Stomach smooth muscle (tissue), 2 donors: Measurements from ENCODE around the gene ZBTB7C.

Experiments used
- H3K27ac ChIP-seq: one replicate; pipeline ENCODE4 v1.7.0; 2013; ENCODE audit warnings: mild to moderate bottlenecking, low read length, inconsistent platforms
- H3K27me3 ChIP-seq, 2 donors: one replicate each; pipeline ENCODE4 v1.7.0; 2013; ENCODE audit warnings: low read length in 2 of 2; ENCODE audit not compliant: insufficient read depth in 2 of 2, control insufficient read depth in 1 of 2
- H3K36me3 ChIP-seq, 2 donors: one replicate each; pipeline ENCODE4 v1.7.0; 2013; ENCODE audit warnings: low read length in 2 of 2; ENCODE audit not compliant: control insufficient read depth in 2 of 2, insufficient read depth in 2 of 2
- H3K4me1 ChIP-seq: one replicate; pipeline ENCODE4 v1.7.0; 2013; ENCODE audit warnings: low read length; ENCODE audit not compliant: control insufficient read depth, insufficient read depth
- H3K4me3 ChIP-seq, 2 donors: one replicate each; pipeline ENCODE4 v1.7.0; 2013; ENCODE audit warnings: low read length in 2 of 2
- H3K9ac ChIP-seq, 2 donors: one replicate each; pipeline ENCODE4 v1.7.0; 2013; ENCODE audit warnings: low read length in 2 of 2, mild to moderate bottlenecking in 1 of 2
- H3K9me3 ChIP-seq, 2 donors: one replicate each; pipeline ENCODE4 v1.7.0; 2013; ENCODE audit warnings: low read length in 2 of 2; ENCODE audit not compliant: control insufficient read depth in 2 of 2
- donor health status: healthy.
- donor health status: Pancreatic carcinoma.

ZBTB7C gene

DNA sequence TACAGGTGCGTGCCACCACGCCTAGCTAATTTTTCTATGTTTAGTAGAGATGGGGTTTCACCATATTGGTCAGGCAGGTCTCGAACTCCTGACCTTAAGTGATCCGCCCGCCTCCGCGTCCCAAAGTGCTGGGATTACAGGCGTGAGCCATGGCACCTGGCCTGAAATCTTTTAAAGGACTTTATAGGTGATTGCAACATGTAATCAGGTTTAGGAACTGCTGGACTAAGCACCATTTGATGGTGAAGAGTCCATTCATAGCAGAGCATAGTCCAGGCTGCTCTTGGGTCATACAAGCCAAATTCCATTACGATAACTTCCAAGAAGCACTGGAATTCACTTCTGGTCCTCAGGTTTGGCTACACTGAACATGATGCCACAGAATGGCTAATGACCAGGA lies 278.1 kb downstream of the ZBTB7C start:
- H3K4me1 ChIP-seq: peaks cover 8% of the 10 kb centered on the region
- H3K9me3 ChIP-seq: no peaks in the 10 kb centered on the region
- H3K27ac ChIP-seq: no peak overlapping the region
- no peak overlapping the region for H3K9ac ChIP-seq
- H3K36me3 ChIP-seq: no peaks in the 10 kb centered on the region
- no peak overlapping the region for H3K4me3 ChIP-seq
- peaks cover 17 to 18% of the 10 kb centered on the region in 2 donors for H3K27me3 ChIP-seq

DNA sequence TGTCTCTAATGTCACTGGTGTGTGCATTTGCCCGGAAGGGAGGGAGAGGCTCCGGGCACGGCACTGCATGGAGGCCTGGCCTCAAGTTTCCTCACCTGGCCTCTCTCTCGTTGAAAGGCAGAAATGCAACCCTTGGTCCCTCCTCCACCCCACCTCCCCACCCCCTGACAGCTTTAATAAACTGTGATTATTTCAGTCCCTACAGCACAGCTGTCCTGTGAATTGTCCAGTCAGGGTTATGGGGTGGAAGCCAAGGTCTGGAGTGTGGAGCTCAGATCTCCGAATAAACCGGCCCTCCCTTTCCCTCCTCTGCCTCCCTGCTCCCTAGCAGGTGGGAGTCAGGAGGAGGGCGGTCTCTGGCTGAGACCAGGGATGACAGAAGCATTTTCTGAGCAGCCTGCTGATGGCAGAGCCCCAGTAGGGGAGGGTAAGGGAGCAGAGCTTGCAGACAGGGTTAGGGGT lies 279.5 kb downstream of the ZBTB7C start:
- Histone ChIP-seq H3K27ac (no peak overlapping the region), H3K4me1 (peaks cover 3% of the 10 kb centered on the region), H3K27me3 (peaks cover 4 to 14% of the 10 kb centered on the region in 2 donors), H3K4me3 (no peak overlapping the region), H3K9me3 (no peaks in the 10 kb centered on the region), H3K9ac (no peak overlapping the region), H3K36me3 (no peaks in the 10 kb centered on the region)

- no peak overlapping the region for H3K27ac ChIP-seq
- no peaks in the 10 kb centered on the region for H3K36me3 ChIP-seq
- no peak overlapping the region for H3K4me3 ChIP-seq
- H3K27me3 ChIP-seq: peaks cover 0 to 11% of the 10 kb centered on the region in 2 donors
- no peaks in the 10 kb centered on the region for H3K4me1 ChIP-seq
- no peaks in the 10 kb centered on the region for H3K9me3 ChIP-seq
- H3K9ac ChIP-seq: no peak overlapping the region
Measured at GRCh38 chr18:48127606-48128005, 281.6 kb downstream of the ZBTB7C start.

- H3K27me3 ChIP-seq: peaks cover 0 to 11% of the 10 kb centered on the region in 2 donors
- no peaks in the 10 kb centered on the region for H3K9me3 ChIP-seq
- H3K4me1 ChIP-seq: no peaks in the 10 kb centered on the region
- H3K9ac ChIP-seq: no peak overlapping the region
- H3K36me3 ChIP-seq: no peaks in the 10 kb centered on the region
- no peak overlapping the region for H3K4me3 ChIP-seq
- H3K27ac ChIP-seq: no peak overlapping the region
Measured at GRCh38 chr18:48126240-48126639, 282.9 kb downstream of the ZBTB7C start.

DNA sequence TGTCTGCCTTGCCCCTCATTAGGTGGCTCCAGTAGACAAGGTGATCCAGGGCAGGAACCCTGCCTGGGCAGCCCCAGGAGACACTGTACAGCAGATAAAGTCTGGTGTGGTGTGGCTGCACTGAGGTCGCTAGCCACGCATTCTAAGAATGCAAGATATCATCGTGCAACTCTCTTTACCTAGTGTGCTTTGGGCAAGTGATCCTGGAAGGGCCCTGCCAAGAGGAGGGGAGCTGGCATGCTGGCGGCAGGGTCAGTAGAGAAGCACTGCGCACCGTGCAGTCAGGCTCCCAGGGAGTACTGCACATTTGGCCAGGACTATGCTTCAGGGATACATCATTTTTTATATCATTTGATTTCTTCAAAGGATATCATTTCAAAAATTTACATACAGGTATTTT lies 283.5 kb downstream of the ZBTB7C start:
- no peak overlapping the region for H3K4me3 ChIP-seq
- H3K27ac ChIP-seq: no peak overlapping the region
- H3K9me3 ChIP-seq: no peaks in the 10 kb centered on the region
- no peak overlapping the region for H3K9ac ChIP-seq
- H3K27me3 ChIP-seq: peaks cover 0 to 11% of the 10 kb centered on the region in 2 donors
- no peaks in the 10 kb centered on the region for H3K4me1 ChIP-seq
- H3K36me3 ChIP-seq: no peaks in the 10 kb centered on the region

GRCh38 chr18:48124857-48125626 lies 284.1 kb downstream of the ZBTB7C start:
- Histone ChIP-seq H3K4me1 (no peaks in the 10 kb centered on the region), H3K9ac (no peak overlapping the region), H3K27ac (no peak overlapping the region), H3K27me3 (peaks cover 0 to 11% of the 10 kb centered on the region in 2 donors), H3K36me3 (no peaks in the 10 kb centered on the region), H3K9me3 (no peaks in the 10 kb centered on the region), H3K4me3 (no peak overlapping the region)

GRCh38 chr18:48123941-48124340 lies 285.2 kb downstream of the ZBTB7C start:
- no peak overlapping the region for H3K9ac ChIP-seq
- H3K27me3 ChIP-seq: peaks cover 0 to 11% of the 10 kb centered on the region in 2 donors
- no peaks in the 10 kb centered on the region for H3K4me1 ChIP-seq
- H3K36me3 ChIP-seq: no peaks in the 10 kb centered on the region
- H3K9me3 ChIP-seq: no peaks in the 10 kb centered on the region
- H3K4me3 ChIP-seq: no peak overlapping the region
- H3K27ac ChIP-seq: no peak overlapping the region

DNA sequence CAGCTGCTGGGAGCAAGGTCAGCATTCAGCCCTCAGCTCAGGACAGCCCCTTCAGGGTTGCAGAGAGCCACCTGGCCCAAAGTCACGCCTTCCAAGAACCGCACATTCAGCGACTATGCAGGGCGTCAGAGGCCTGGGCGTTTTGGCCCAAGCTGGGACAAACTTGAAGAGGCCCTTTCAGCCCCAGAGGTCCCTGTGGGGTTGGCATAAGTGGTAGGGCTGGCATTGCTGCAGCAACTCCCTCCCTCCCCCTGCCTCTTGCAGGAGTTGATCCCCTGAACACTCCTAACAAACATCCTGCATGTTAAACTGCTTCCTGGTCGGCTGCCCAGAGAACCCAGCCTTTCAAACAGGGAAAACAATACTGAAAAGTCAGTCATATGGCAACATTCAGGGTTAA lies 285.9 kb downstream of the ZBTB7C start:
- no peak overlapping the region for H3K9ac ChIP-seq
- H3K27ac ChIP-seq: no peak overlapping the region
- peaks cover 0 to 11% of the 10 kb centered on the region in 2 donors for H3K27me3 ChIP-seq
- H3K36me3 ChIP-seq: no peaks in the 10 kb centered on the region
- no peaks in the 10 kb centered on the region for H3K9me3 ChIP-seq
- no peaks in the 10 kb centered on the region for H3K4me1 ChIP-seq
- H3K4me3 ChIP-seq: no peak overlapping the region

DNA sequence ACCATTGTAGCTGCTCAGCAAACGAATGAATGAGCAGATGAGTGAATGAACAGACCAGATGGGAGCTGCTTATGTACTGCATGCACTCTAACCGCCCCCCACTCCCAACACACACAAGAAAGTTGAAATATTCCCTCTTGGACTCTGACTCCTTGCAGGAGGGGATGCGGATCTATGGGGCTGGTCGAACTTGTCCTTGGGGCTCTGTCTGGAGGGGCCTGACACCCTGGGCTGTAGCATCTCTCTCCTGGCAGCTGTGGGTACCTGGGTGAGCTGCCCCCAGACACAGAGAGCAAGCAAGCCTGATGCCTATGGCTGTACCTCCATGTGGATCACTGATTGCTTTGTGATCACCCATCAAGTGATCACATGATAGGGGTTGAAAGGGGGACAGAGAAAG lies 286.4 kb downstream of the ZBTB7C start:
- Histone ChIP-seq H3K9me3 (no peaks in the 10 kb centered on the region), H3K27ac (no peak overlapping the region), H3K4me1 (no peaks in the 10 kb centered on the region)

GRCh38 chr18:48122376-48122775 lies 286.8 kb downstream of the ZBTB7C start:
- H3K27ac ChIP-seq: no peak overlapping the region
- no peaks in the 10 kb centered on the region for H3K36me3 ChIP-seq
- no peak overlapping the region for H3K9ac ChIP-seq
- H3K4me3 ChIP-seq: no peak overlapping the region
- H3K4me1 ChIP-seq: no peaks in the 10 kb centered on the region
- peaks cover 0 to 6% of the 10 kb centered on the region in 2 donors for H3K27me3 ChIP-seq
- H3K9me3 ChIP-seq: no peaks in the 10 kb centered on the region

More for the DNA sequence above, 286.4 kb downstream of the ZBTB7C start:
- H3K9ac ChIP-seq: no peak overlapping the region
- H3K27me3 ChIP-seq: peaks cover 0 to 8% of the 10 kb centered on the region in 2 donors
- no peak overlapping the region for H3K4me3 ChIP-seq
- no peaks in the 10 kb centered on the region for H3K36me3 ChIP-seq

DNA sequence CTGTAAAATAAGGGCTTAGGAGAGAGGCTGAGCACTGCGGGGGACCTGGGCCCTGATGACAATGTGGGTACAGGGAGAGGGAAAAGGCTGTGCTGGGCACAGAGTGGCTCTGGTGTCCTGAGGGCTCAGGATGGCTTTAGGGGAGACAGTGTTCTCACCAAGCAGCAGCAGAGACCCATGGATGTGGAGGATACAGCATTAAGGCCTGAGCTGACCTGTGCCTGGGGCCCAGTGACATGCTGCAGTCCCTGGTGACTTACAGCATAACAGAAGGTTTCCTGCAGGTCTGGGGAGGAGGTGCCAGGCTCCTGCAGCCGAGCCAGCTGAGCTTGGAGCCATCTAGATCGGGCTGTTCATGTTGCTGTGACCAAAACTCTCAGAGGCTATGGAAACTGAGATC lies 287.4 kb downstream of the ZBTB7C start:
- no peaks in the 10 kb centered on the region for H3K36me3 ChIP-seq
- no peaks in the 10 kb centered on the region for H3K9me3 ChIP-seq
- H3K4me3 ChIP-seq: no peak overlapping the region
- H3K4me1 ChIP-seq: no peaks in the 10 kb centered on the region
- no peak overlapping the region for H3K27ac ChIP-seq
- H3K27me3 ChIP-seq: peaks cover 0 to 6% of the 10 kb centered on the region in 2 donors
- no peak overlapping the region for H3K9ac ChIP-seq
